ENCODE data around the gene TIMP2. TPM values are rescaled to one million over a fixed set of nuclear protein-coding genes. Genes with fewer than 3 reads are reported as not detected.
"Not testable (repeated sequence)": the region's sequence is repeated elsewhere in the genome, so short reads cannot be mapped to it uniquely, and the experiment has no call there.

Gene TIMP2
- total RNA-seq, 1 donor from 2014 or later = 109 TPM

- no peak overlapping the region for H3K4me3 Mint-ChIP-seq
- H3K4me1 Mint-ChIP-seq = peaks cover 44% of the 10 kb centered on the region
- peak overlapping the region; percentile 94 for H3K27ac Mint-ChIP-seq
- H3K9me3 Mint-ChIP-seq = no peaks in the 10 kb centered on the region
- DNase-seq (ENCODE audit: low spot score in 2 of 2, unreplicated experiment in 2 of 2) = no peak
- no peaks in the 10 kb centered on the region for H3K36me3 Mint-ChIP-seq
- TF ChIP-seq CTCF (IDR thresholded peaks at IDR 0.05; ENCODE audit: unreplicated experiment) = no peak
- no peaks in the 10 kb centered on the region for H3K27me3 Mint-ChIP-seq (ENCODE audit: low read depth)
Observed at GRCh38 chr17:78882540-78883088, 42.6 kb downstream of the TIMP2 start.

GRCh38 chr17:78879635-78880186 is 45.5 kb downstream of the TIMP2 start:
- no peak for DNase-seq (ENCODE audit: low spot score in 2 of 2, unreplicated experiment in 2 of 2)
- H3K36me3 Mint-ChIP-seq = peaks cover 4% of the 10 kb centered on the region
- peak overlapping the region; percentile 94 for H3K27ac Mint-ChIP-seq
- H3K27me3 Mint-ChIP-seq (ENCODE audit: low read depth) = no peaks in the 10 kb centered on the region
- H3K4me1 Mint-ChIP-seq = peaks cover 48% of the 10 kb centered on the region
- H3K4me3 Mint-ChIP-seq = peak overlapping the region; percentile 15
- peaks cover 4% of the 10 kb centered on the region for H3K9me3 Mint-ChIP-seq
- TF ChIP-seq CTCF (IDR thresholded peaks at IDR 0.05; ENCODE audit: unreplicated experiment) = no peak

GRCh38 chr17:78878871-78879527 is 46.2 kb downstream of the TIMP2 start:
- peak overlapping the region; percentile 15 for H3K4me3 Mint-ChIP-seq
- no peak for TF ChIP-seq CTCF (IDR thresholded peaks at IDR 0.05; ENCODE audit: unreplicated experiment)
- DNase-seq (ENCODE audit: low spot score in 2 of 2, unreplicated experiment in 2 of 2) = no peak
- no peaks in the 10 kb centered on the region for H3K27me3 Mint-ChIP-seq (ENCODE audit: low read depth)
- H3K9me3 Mint-ChIP-seq = peaks cover 4% of the 10 kb centered on the region
- H3K36me3 Mint-ChIP-seq = peaks cover 9% of the 10 kb centered on the region
- peak overlapping the region; percentile 94 for H3K27ac Mint-ChIP-seq
- peaks cover 41% of the 10 kb centered on the region for H3K4me1 Mint-ChIP-seq

- Mint-ChIP-seq H3K4me1 (peaks cover 33% of the 10 kb centered on the region), H3K27me3 (ENCODE audit: low read depth) (no peaks in the 10 kb centered on the region), H3K36me3 (peaks cover 16% of the 10 kb centered on the region), H3K9me3 (peaks cover 4% of the 10 kb centered on the region), H3K27ac (peak overlapping the region; percentile 64), H3K4me3 (no peak overlapping the region)
- no peak for DNase-seq (ENCODE audit: low spot score in 2 of 2, unreplicated experiment in 2 of 2)
- no peak for TF ChIP-seq CTCF (IDR thresholded peaks at IDR 0.05; ENCODE audit: unreplicated experiment)
Observed at GRCh38 chr17:78878261-78878660, 46.9 kb downstream of the TIMP2 start.

GRCh38 chr17:78876954-78877517 is 48.2 kb downstream of the TIMP2 start:
- H3K27me3 Mint-ChIP-seq (ENCODE audit: low read depth); H3K9me3 Mint-ChIP-seq; H3K27ac Mint-ChIP-seq; H3K4me3 Mint-ChIP-seq; DNase-seq (ENCODE audit: low spot score in 2 of 2, unreplicated experiment in 2 of 2): not testable (repeated sequence)
- Mint-ChIP-seq H3K36me3 (peaks cover 18% of the 10 kb centered on the region), H3K4me1 (peaks cover 23% of the 10 kb centered on the region)

- H3K36me3 Mint-ChIP-seq = peaks cover 18% of the 10 kb centered on the region
- peak overlapping the region; percentile 27 for H3K27ac Mint-ChIP-seq
- H3K27me3 Mint-ChIP-seq (ENCODE audit: low read depth) = no peaks in the 10 kb centered on the region
- H3K4me1 Mint-ChIP-seq = peaks cover 23% of the 10 kb centered on the region
- no peak overlapping the region for H3K4me3 Mint-ChIP-seq
- peaks cover 4% of the 10 kb centered on the region for H3K9me3 Mint-ChIP-seq
- DNase-seq (ENCODE audit: low spot score in 2 of 2, unreplicated experiment in 2 of 2) = no peak
- TF ChIP-seq CTCF (IDR thresholded peaks at IDR 0.05; ENCODE audit: unreplicated experiment) = no peak
Observed at GRCh38 chr17:78876094-78876597, 49.0 kb downstream of the TIMP2 start.
